ENCODE data around the gene RGS7.

The RGS7 gene

GRCh38 chr1:241022366-241022765, 334.6 kb downstream of the RGS7 start:
- no peaks in the 10 kb centered on the region for H3K9me3 ChIP-seq (ENCODE audit: control insufficient read depth in 2 of 2, low read length in 2 of 2)

GRCh38 chr1:241020851-241021697, 335.9 kb downstream of the RGS7 start:
- Histone ChIP-seq H3K4me1 (ENCODE audit: control insufficient read depth in 2 of 2, insufficient read depth in 2 of 2, low read length in 2 of 2) (no peaks in the 10 kb centered on the region), H3K9ac (ENCODE audit: low read depth in 1 of 2, low read length in 2 of 2) (no peak overlapping the region), H3K9me3 (ENCODE audit: control insufficient read depth in 2 of 2, low read length in 2 of 2) (no peaks in the 10 kb centered on the region), H3K36me3 (ENCODE audit: control insufficient read depth in 2 of 2, insufficient read depth in 2 of 2, low read length in 2 of 2) (no peaks in the 10 kb centered on the region), H3K27ac (ENCODE audit: low read depth in 2 of 2, low read length in 2 of 2) (no peak overlapping the region), H3K27me3 (ENCODE audit: control insufficient read depth in 2 of 2, insufficient read depth in 2 of 2, low read length in 2 of 2) (no peaks in the 10 kb centered on the region), H3K4me3 (ENCODE audit: low read length in 2 of 2) (no peak overlapping the region)

More at GRCh38 chr1:241022366-241022765, 334.6 kb downstream of the RGS7 start:
- no peaks in the 10 kb centered on the region for H3K4me1 ChIP-seq (ENCODE audit: control insufficient read depth in 2 of 2, insufficient read depth in 2 of 2, low read length in 2 of 2)
- H3K27ac ChIP-seq (ENCODE audit: low read depth in 2 of 2, low read length in 2 of 2), result no peak overlapping the region
- H3K9ac ChIP-seq (ENCODE audit: low read depth in 1 of 2, low read length in 2 of 2), result no peak overlapping the region
- no peaks in the 10 kb centered on the region for H3K27me3 ChIP-seq (ENCODE audit: control insufficient read depth in 2 of 2, insufficient read depth in 2 of 2, low read length in 2 of 2)
- no peaks in the 10 kb centered on the region for H3K36me3 ChIP-seq (ENCODE audit: control insufficient read depth in 2 of 2, insufficient read depth in 2 of 2, low read length in 2 of 2)
- H3K4me3 ChIP-seq (ENCODE audit: low read length in 2 of 2), result no peak overlapping the region

GRCh38 chr1:241012708-241013340, 344.2 kb downstream of the RGS7 start:
- H3K4me3 ChIP-seq (ENCODE audit: low read length in 2 of 2), result no peak overlapping the region
- H3K27ac ChIP-seq (ENCODE audit: low read depth in 2 of 2, low read length in 2 of 2), result no peak overlapping the region
- no peaks in the 10 kb centered on the region for H3K27me3 ChIP-seq (ENCODE audit: control insufficient read depth in 2 of 2, insufficient read depth in 2 of 2, low read length in 2 of 2)
- H3K36me3 ChIP-seq (ENCODE audit: control insufficient read depth in 2 of 2, insufficient read depth in 2 of 2, low read length in 2 of 2), result no peaks in the 10 kb centered on the region
- no peak overlapping the region for H3K9ac ChIP-seq (ENCODE audit: low read depth in 1 of 2, low read length in 2 of 2)
- no peaks in the 10 kb centered on the region for H3K4me1 ChIP-seq (ENCODE audit: control insufficient read depth in 2 of 2, insufficient read depth in 2 of 2, low read length in 2 of 2)
- no peaks in the 10 kb centered on the region for H3K9me3 ChIP-seq (ENCODE audit: control insufficient read depth in 2 of 2, low read length in 2 of 2)

- no peaks in the 10 kb centered on the region for H3K36me3 ChIP-seq (ENCODE audit: control insufficient read depth in 2 of 2, insufficient read depth in 2 of 2, low read length in 2 of 2)
- H3K27ac ChIP-seq (ENCODE audit: low read depth in 2 of 2, low read length in 2 of 2), result no peak overlapping the region
- no peaks in the 10 kb centered on the region for H3K4me1 ChIP-seq (ENCODE audit: control insufficient read depth in 2 of 2, insufficient read depth in 2 of 2, low read length in 2 of 2)
- H3K27me3 ChIP-seq (ENCODE audit: control insufficient read depth in 2 of 2, insufficient read depth in 2 of 2, low read length in 2 of 2), result no peaks in the 10 kb centered on the region
- H3K4me3 ChIP-seq (ENCODE audit: low read length in 2 of 2), result no peak overlapping the region
- no peaks in the 10 kb centered on the region for H3K9me3 ChIP-seq (ENCODE audit: control insufficient read depth in 2 of 2, low read length in 2 of 2)
- no peak overlapping the region for H3K9ac ChIP-seq (ENCODE audit: low read depth in 1 of 2, low read length in 2 of 2)
Measured at GRCh38 chr1:241007668-241008067, 349.3 kb downstream of the RGS7 start.

GRCh38 chr1:240999826-241000225, 357.2 kb downstream of the RGS7 start:
- H3K27ac ChIP-seq (ENCODE audit: low read depth in 2 of 2, low read length in 2 of 2), result no peak overlapping the region
- H3K4me1 ChIP-seq (ENCODE audit: control insufficient read depth in 2 of 2, insufficient read depth in 2 of 2, low read length in 2 of 2), result no peaks in the 10 kb centered on the region
- H3K27me3 ChIP-seq (ENCODE audit: control insufficient read depth in 2 of 2, insufficient read depth in 2 of 2, low read length in 2 of 2), result no peaks in the 10 kb centered on the region
- H3K9me3 ChIP-seq (ENCODE audit: control insufficient read depth in 2 of 2, low read length in 2 of 2), result no peaks in the 10 kb centered on the region
- H3K9ac ChIP-seq (ENCODE audit: low read depth in 1 of 2, low read length in 2 of 2), result no peak overlapping the region
- H3K4me3 ChIP-seq (ENCODE audit: low read length in 2 of 2), result no peak overlapping the region
- no peaks in the 10 kb centered on the region for H3K36me3 ChIP-seq (ENCODE audit: control insufficient read depth in 2 of 2, insufficient read depth in 2 of 2, low read length in 2 of 2)

- H3K36me3 ChIP-seq (ENCODE audit: control insufficient read depth in 2 of 2, insufficient read depth in 2 of 2, low read length in 2 of 2), result no peaks in the 10 kb centered on the region
- no peak overlapping the region for H3K9ac ChIP-seq (ENCODE audit: low read depth in 1 of 2, low read length in 2 of 2)
- H3K4me1 ChIP-seq (ENCODE audit: control insufficient read depth in 2 of 2, insufficient read depth in 2 of 2, low read length in 2 of 2), result no peaks in the 10 kb centered on the region
- H3K9me3 ChIP-seq (ENCODE audit: control insufficient read depth in 2 of 2, low read length in 2 of 2), result no peaks in the 10 kb centered on the region
- no peak overlapping the region for H3K4me3 ChIP-seq (ENCODE audit: low read length in 2 of 2)
- no peaks in the 10 kb centered on the region for H3K27me3 ChIP-seq (ENCODE audit: control insufficient read depth in 2 of 2, insufficient read depth in 2 of 2, low read length in 2 of 2)
- H3K27ac ChIP-seq (ENCODE audit: low read depth in 2 of 2, low read length in 2 of 2), result no peak overlapping the region
Measured at GRCh38 chr1:240998441-240999015, 358.5 kb downstream of the RGS7 start.

GRCh38 chr1:240998024-240998423, 359.0 kb downstream of the RGS7 start:
- no peaks in the 10 kb centered on the region for H3K36me3 ChIP-seq (ENCODE audit: control insufficient read depth in 2 of 2, insufficient read depth in 2 of 2, low read length in 2 of 2)
- H3K27me3 ChIP-seq (ENCODE audit: control insufficient read depth in 2 of 2, insufficient read depth in 2 of 2, low read length in 2 of 2), result no peaks in the 10 kb centered on the region
- no peak overlapping the region for H3K9ac ChIP-seq (ENCODE audit: low read depth in 1 of 2, low read length in 2 of 2)
- H3K4me3 ChIP-seq (ENCODE audit: low read length in 2 of 2), result no peak overlapping the region
- H3K4me1 ChIP-seq (ENCODE audit: control insufficient read depth in 2 of 2, insufficient read depth in 2 of 2, low read length in 2 of 2), result no peaks in the 10 kb centered on the region
- H3K9me3 ChIP-seq (ENCODE audit: control insufficient read depth in 2 of 2, low read length in 2 of 2), result no peaks in the 10 kb centered on the region
- no peak overlapping the region for H3K27ac ChIP-seq (ENCODE audit: low read depth in 2 of 2, low read length in 2 of 2)

- no peak overlapping the region for H3K9ac ChIP-seq (ENCODE audit: low read depth in 1 of 2, low read length in 2 of 2)
- H3K4me3 ChIP-seq (ENCODE audit: low read length in 2 of 2), result no peak overlapping the region
- no peaks in the 10 kb centered on the region for H3K4me1 ChIP-seq (ENCODE audit: control insufficient read depth in 2 of 2, insufficient read depth in 2 of 2, low read length in 2 of 2)
- H3K27me3 ChIP-seq (ENCODE audit: control insufficient read depth in 2 of 2, insufficient read depth in 2 of 2, low read length in 2 of 2), result no peaks in the 10 kb centered on the region
- no peak overlapping the region for H3K27ac ChIP-seq (ENCODE audit: low read depth in 2 of 2, low read length in 2 of 2)
- H3K9me3 ChIP-seq (ENCODE audit: control insufficient read depth in 2 of 2, low read length in 2 of 2), result no peaks in the 10 kb centered on the region
- H3K36me3 ChIP-seq (ENCODE audit: control insufficient read depth in 2 of 2, insufficient read depth in 2 of 2, low read length in 2 of 2), result no peaks in the 10 kb centered on the region
Measured at GRCh38 chr1:240993004-240993403, 364.0 kb downstream of the RGS7 start.

GRCh38 chr1:240991230-240991629, 365.8 kb downstream of the RGS7 start:
- Histone ChIP-seq H3K27ac (ENCODE audit: low read depth in 2 of 2, low read length in 2 of 2) (no peak overlapping the region), H3K36me3 (ENCODE audit: control insufficient read depth in 2 of 2, insufficient read depth in 2 of 2, low read length in 2 of 2) (no peaks in the 10 kb centered on the region), H3K27me3 (ENCODE audit: control insufficient read depth in 2 of 2, insufficient read depth in 2 of 2, low read length in 2 of 2) (no peaks in the 10 kb centered on the region), H3K9ac (ENCODE audit: low read depth in 1 of 2, low read length in 2 of 2) (no peak overlapping the region), H3K4me1 (ENCODE audit: control insufficient read depth in 2 of 2, insufficient read depth in 2 of 2, low read length in 2 of 2) (no peaks in the 10 kb centered on the region), H3K9me3 (ENCODE audit: control insufficient read depth in 2 of 2, low read length in 2 of 2) (no peaks in the 10 kb centered on the region), H3K4me3 (ENCODE audit: low read length in 2 of 2) (no peak overlapping the region)

GRCh38 chr1:240987928-240988327, 369.1 kb downstream of the RGS7 start:
- H3K36me3 ChIP-seq (ENCODE audit: control insufficient read depth in 2 of 2, insufficient read depth in 2 of 2, low read length in 2 of 2), result no peaks in the 10 kb centered on the region

More at GRCh38 chr1:240987928-240988327, 369.1 kb downstream of the RGS7 start:
- Histone ChIP-seq H3K27ac (ENCODE audit: low read depth in 2 of 2, low read length in 2 of 2) (no peak overlapping the region), H3K9ac (ENCODE audit: low read depth in 1 of 2, low read length in 2 of 2) (no peak overlapping the region), H3K4me1 (ENCODE audit: control insufficient read depth in 2 of 2, insufficient read depth in 2 of 2, low read length in 2 of 2) (no peaks in the 10 kb centered on the region), H3K27me3 (ENCODE audit: control insufficient read depth in 2 of 2, insufficient read depth in 2 of 2, low read length in 2 of 2) (no peaks in the 10 kb centered on the region), H3K4me3 (ENCODE audit: low read length in 2 of 2) (no peak overlapping the region), H3K9me3 (ENCODE audit: control insufficient read depth in 2 of 2, low read length in 2 of 2) (no peaks in the 10 kb centered on the region)

Measured in mucosa of rectum (tissue), 2 donors.